B cell (primary cell): ENCODE results near the gene TBC1D2B. TPM values are rescaled to one million over a fixed set of nuclear protein-coding genes. Genes with fewer than 3 reads are reported as not detected.

Experiments
- ATAC-seq: fragments of 200-7000 bp; cut with Tn5 transposase; one replicate; pipeline ENCODE4 v1.10.0; 2021; ENCODE audit warnings: low read depth, mild to moderate bottlenecking, moderate number of reproducible peaks, moderate library complexity
- CTCF ChIA-PET: fragments of 350-600 bp; sonication (Branson Sonifier 250); formaldehyde crosslinking; loops from one replicate; lab custom pipeline; 2021; ENCODE audit warnings: antibody characterized with exemption, inconsistent platforms; lab: Charles Lee
- POLR2A ChIA-PET: fragments of 350-600 bp; sonication (Branson Sonifier 250); formaldehyde crosslinking; loops from one replicate; lab custom pipeline; 2021; ENCODE audit warnings: antibody characterized with exemption; lab: Charles Lee
- DNase-seq: peaks from one replicate; pipeline ENCODE4 v3.0.0; 2013
- H2AFZ ChIP-seq: 2 replicates; pipeline ENCODE4 v1.6.1; 2012; ENCODE audit warnings: mild to moderate bottlenecking, low read depth, low read length; ENCODE audit not compliant: insufficient read depth, poor library complexity, severe bottlenecking
- H3K27ac ChIP-seq, 2 donors: 1 replicate in 1 of 2; 2 replicates in 1 of 2; pipeline ENCODE4 v1.5.1; 2012 to 2013; ENCODE audit warnings: low read length in 2 of 2, mild to moderate bottlenecking in 2 of 2, moderate library complexity in 1 of 2
- H3K27me3 ChIP-seq, 4 experiments: fragments of 200-600 bp in 1 of 4; sonication (generic) in 1 of 4; replicated peaks in 1 of 4; 1 replicate in 2 of 4; 2 replicates in 2 of 4; pipeline versions ENCODE4 v1.6.1 to v1.7.0; 2013 to 2016; ENCODE audit warnings: low read length in 3 of 4, mild to moderate bottlenecking in 2 of 4, mixed read lengths in 1 of 4, moderate library complexity in 1 of 4; ENCODE audit not compliant: insufficient read depth in 4 of 4, control insufficient read depth in 3 of 4; ENCODE audit errors: control extremely low read depth in 1 of 4
- H3K36me3 ChIP-seq, 2 experiments: replicated peaks in 1 of 2; 1 replicate in 1 of 2; 2 replicates in 1 of 2; pipeline versions ENCODE4 v1.6.1 to v1.7.1; 2013; ENCODE audit warnings: low read length in 1 of 2; ENCODE audit not compliant: insufficient read depth in 2 of 2, control insufficient read depth in 1 of 2; ENCODE audit errors: control extremely low read depth in 1 of 2, extremely low read depth in 1 of 2
- H3K4me1 ChIP-seq, 2 donors: fragments of 200-600 bp in 1 of 2; sonication (generic) in 1 of 2; 1 replicate in 1 of 2; 2 replicates in 1 of 2; pipeline versions ENCODE4 v1.5.1 to v1.6.1; 2013 to 2017; ENCODE audit warnings: low read length in 2 of 2; ENCODE audit not compliant: control insufficient read depth in 2 of 2, insufficient read depth in 2 of 2
- H3K4me2 ChIP-seq: replicated peaks from 2 replicates; pipeline ENCODE3; 2012; ENCODE audit warnings: mild to moderate bottlenecking, low read depth, low read length; ENCODE audit not compliant: poor library complexity, severe bottlenecking
- H3K4me3 ChIP-seq, 5 experiments: fragments of 200-600 bp in 1 of 5; sonication (generic) in 1 of 5; 1 replicate in 3 of 5; 2 replicates in 2 of 5; pipeline versions ENCODE4 v1.5.1 to v1.7.0; 2011 to 2016; ENCODE audit warnings: low read length in 4 of 5, mild to moderate bottlenecking in 4 of 5, low read depth in 2 of 5, control low read depth in 1 of 5, moderate library complexity in 1 of 5; ENCODE audit not compliant: insufficient read depth in 1 of 5; ENCODE audit errors: control extremely low read depth in 1 of 5, extremely low read depth in 1 of 5
- H3K79me2 ChIP-seq: fragments of 200-600 bp; sonication (generic); one replicate; pipeline ENCODE4 v1.6.0; 2016; ENCODE audit warnings: low read length; ENCODE audit not compliant: control insufficient read depth, insufficient read depth
- H3K9ac ChIP-seq: fragments of 200-600 bp; sonication (generic); 2 replicates; pipeline ENCODE4 v1.6.1; 2017; ENCODE audit warnings: mild to moderate bottlenecking, low read length, moderate library complexity
- H3K9me3 ChIP-seq, 3 donors: one replicate each; pipeline versions ENCODE4 v1.6.1 to v1.7.1; 2013; ENCODE audit warnings: low read length in 2 of 3; ENCODE audit not compliant: control insufficient read depth in 2 of 3, insufficient read depth in 1 of 3; ENCODE audit errors: control extremely low read depth in 1 of 3
- H4K20me1 ChIP-seq: 2 replicates; pipeline ENCODE4 v1.6.0; 2012; ENCODE audit warnings: mild to moderate bottlenecking, low read length; ENCODE audit not compliant: insufficient read depth, control insufficient read depth, poor library complexity, severe bottlenecking
- H3K27ac Mint-ChIP-seq: one replicate; pipeline ENCODE4 v1.8.0; 2021; ENCODE audit warnings: mixed read lengths
- H3K27me3 Mint-ChIP-seq: one replicate; pipeline ENCODE4 v1.8.0; 2021; ENCODE audit warnings: mixed read lengths
- H3K4me1 Mint-ChIP-seq: one replicate; pipeline ENCODE4 v1.8.0; 2021; ENCODE audit warnings: mixed read lengths
- H3K4me3 Mint-ChIP-seq: one replicate; pipeline ENCODE4 v1.8.0; 2021; ENCODE audit warnings: mixed read lengths
- H3K9me3 Mint-ChIP-seq: one replicate; pipeline ENCODE4 v1.8.0; 2022; ENCODE audit warnings: mixed read lengths; ENCODE audit not compliant: insufficient read depth
- CTCF ChIP-seq: fragments of 200-600 bp; IDR thresholded peaks from one replicate; pipeline ENCODE4 v1.8.0; 2022; ENCODE audit warnings: antibody characterized with exemption, mild to moderate bottlenecking
- EZH2 ChIP-seq: IDR thresholded peaks from 2 replicates; pipeline ENCODE4 v1.6.1; 2012; ENCODE audit warnings: borderline replicate concordance, low read depth, mild to moderate bottlenecking, moderate library complexity, low read length; ENCODE audit not compliant: insufficient read depth, poor library complexity, severe bottlenecking
- WGBS: methylation state at CpG from one replicate; pipeline ENCODE4 v1.1.5; 2013; ENCODE audit warnings: missing lambda C conversion rate; ENCODE audit not compliant: insufficient coverage; 5-methylcytosine and 5-hydroxymethylcytosine counted together
- intact Hi-C: fragments of 100-400 bp; cut with micrococcal nuclease; formaldehyde crosslinking; loops from one replicate; pipeline ENCODE4 v1.10.0; 2022
- polyA plus RNA-seq: library from polyadenylated mRNA; depleted of rRNA; stranded (reverse); fragments of >200 nt; gene quantifications from 2 replicates; pipeline ENCODE4 v1.2.3, GENCODE V29; 2012
- total RNA-seq, 2 donors: library from RNA; stranded (reverse); fragments of 120-200 nt in 1 of 2; gene quantifications; 1 replicate in 1 of 2; 2 replicates in 1 of 2; pipeline versions ENCODE4 v1.2.3 to v1.2.4, GENCODE V29; 2013 to 2022

The TBC1D2B gene
- total and polyA plus RNA-seq, 2 donors (not counting 1 experiment from before 2014, with no cell fraction given) = 8.5 to 26.1 TPM

- H2AFZ ChIP-seq = no peak overlapping the region
- 92% methylated on average over 7 of the region's 10 CpGs for WGBS
- ChIA-PET CTCF (interaction anchor here (0.8 to 6.1 kb wide), 2 partner anchors 101 to 103 kb away, joined by 3 to 28 read pairs; no protein-coding TSS in a partner anchor), POLR2A (no interaction called here)
- peaks cover 19 to 31% of the 10 kb centered on the region in 2 experiments for H3K36me3 ChIP-seq
- H3K79me2 ChIP-seq = no peaks in the 10 kb centered on the region
- H3K4me3 Mint-ChIP-seq = no peak overlapping the region
- H3K9me3 Mint-ChIP-seq = no peaks in the 10 kb centered on the region
- no peak overlapping the region for H3K9ac ChIP-seq
- DNase-seq (no peak), ATAC-seq (no peak)
- H3K4me1 Mint-ChIP-seq = peaks cover 3% of the 10 kb centered on the region
- H3K27me3 Mint-ChIP-seq = no peaks in the 10 kb centered on the region
- H3K9me3 ChIP-seq = no peaks in the 10 kb centered on the region
- H3K4me2 ChIP-seq = no peak overlapping the region
- H3K27me3 ChIP-seq = no peaks in the 10 kb centered on the region
- TF ChIP-seq EZH2 (no peak), CTCF (no peak)
- H3K4me1 ChIP-seq = no peaks in the 10 kb centered on the region
- intact Hi-C loops = no loop called here
- no peak overlapping the region for H3K27ac Mint-ChIP-seq
- H3K4me3 ChIP-seq = no peak overlapping the region
- no peaks in the 10 kb centered on the region for H4K20me1 ChIP-seq
- H3K27ac ChIP-seq = no peak overlapping the region
Observed at GRCh38 chr15:78004919-78005634, 72.4 kb downstream of the TBC1D2B start.

DNA sequence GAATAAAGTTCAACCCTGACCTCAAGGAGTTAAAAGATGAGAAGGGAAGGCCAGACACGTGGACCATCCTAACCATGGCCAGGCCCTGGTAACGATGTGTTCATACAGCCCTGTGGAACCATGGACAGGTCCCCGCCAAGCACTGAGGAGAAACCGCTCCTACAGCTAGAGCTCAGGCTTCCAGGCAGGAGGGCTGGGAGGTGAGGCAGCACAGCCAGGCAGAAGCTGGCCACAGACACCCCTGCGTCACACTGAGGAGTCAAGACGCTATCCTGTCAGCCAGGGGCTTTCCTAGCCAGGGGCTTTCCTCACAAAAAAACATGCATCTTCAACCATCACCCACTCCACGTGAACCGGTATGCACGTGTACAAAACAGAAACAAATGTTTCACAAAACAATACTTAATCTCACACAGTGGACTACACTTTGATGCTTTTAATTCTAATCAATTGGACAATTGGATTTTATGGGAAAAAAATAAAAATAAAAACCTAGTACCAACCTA, 73.2 kb downstream of the TBC1D2B start:
- peak; percentile 25 for ATAC-seq
- peaks cover 3% of the 10 kb centered on the region for H3K4me1 Mint-ChIP-seq
- intact Hi-C loops = no loop called here

More for the DNA sequence above, 73.2 kb downstream of the TBC1D2B start:
- H3K27me3 Mint-ChIP-seq = no peaks in the 10 kb centered on the region
- H3K4me2 ChIP-seq = no peak overlapping the region
- no peak overlapping the region for H3K4me3 ChIP-seq
- no peak overlapping the region for H3K27ac Mint-ChIP-seq
- no peak overlapping the region for H3K27ac ChIP-seq
- no peaks in the 10 kb centered on the region for H3K4me1 ChIP-seq
- POLR2A ChIA-PET = no interaction called here
- H3K27me3 ChIP-seq = no peaks in the 10 kb centered on the region
- peaks cover 19 to 31% of the 10 kb centered on the region in 2 experiments for H3K36me3 ChIP-seq
- 85% methylated on average over 7 of the region's 9 CpGs for WGBS
- H3K9me3 Mint-ChIP-seq = no peaks in the 10 kb centered on the region
- H3K9ac ChIP-seq = no peak overlapping the region
- H2AFZ ChIP-seq = no peak overlapping the region
- no peaks in the 10 kb centered on the region for H3K9me3 ChIP-seq
- H3K79me2 ChIP-seq = no peaks in the 10 kb centered on the region
- TF ChIP-seq EZH2 (no peak), CTCF (no peak)
- no peak for DNase-seq
- H4K20me1 ChIP-seq = no peaks in the 10 kb centered on the region
- CTCF ChIA-PET = interaction anchor here (0.8 to 6.1 kb wide), 2 partner anchors 102 to 104 kb away, joined by 3 to 28 read pairs; no protein-coding TSS in a partner anchor
- no peak overlapping the region for H3K4me3 Mint-ChIP-seq
